NCI-H82 treated with DMSO at 0.1 percent for 48 hours (cell line): Measurements from ENCODE around the gene FAM210A.

ENCODE experiments used
- DNase-seq: peaks from one replicate; lab custom pipeline; 2025; ENCODE audit not compliant: unreplicated experiment; lab: John Stamatoyannopoulos, UW

Gene FAM210A

DNA sequence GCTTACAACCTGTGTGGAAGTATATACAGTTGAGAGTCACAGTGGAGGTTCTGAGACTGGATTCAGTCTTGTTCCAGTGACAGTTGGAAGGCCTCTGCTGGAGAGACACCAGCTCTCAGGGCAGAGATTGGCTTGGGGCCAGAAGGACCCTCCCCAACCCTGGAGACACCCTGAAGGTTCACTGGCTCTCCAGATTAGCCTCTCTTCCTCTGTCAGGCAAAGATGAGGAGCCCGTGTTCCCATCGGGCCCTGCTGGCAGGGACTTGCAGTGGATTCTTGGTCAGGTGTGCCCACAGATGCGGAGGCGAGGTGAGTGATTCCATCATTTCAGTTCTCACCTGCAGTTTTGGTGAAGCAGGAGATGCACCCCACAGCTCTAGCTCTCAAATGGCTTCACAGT, 78.6 kb downstream of the FAM210A start:
- no peak for DNase-seq

DNA sequence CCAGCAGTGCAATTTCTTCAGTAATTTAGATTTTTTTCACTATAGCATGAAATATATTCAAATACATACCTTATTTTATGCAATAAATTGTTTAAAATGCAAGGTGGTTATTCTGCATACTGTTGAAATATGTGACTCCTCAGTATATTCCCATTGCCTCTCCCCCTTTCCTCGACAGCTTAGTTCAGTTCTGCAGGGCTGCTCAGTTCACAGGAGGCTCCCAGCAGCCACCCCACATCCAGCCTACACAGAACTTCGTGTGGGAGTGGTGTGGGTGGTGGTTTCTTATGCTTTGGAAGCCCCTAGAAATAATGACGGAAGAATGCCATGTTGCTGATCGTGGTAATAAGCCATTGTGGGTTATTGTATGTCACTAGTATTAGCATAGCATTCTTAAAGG, 79.7 kb downstream of the FAM210A start:
- DNase-seq: no peak

DNA sequence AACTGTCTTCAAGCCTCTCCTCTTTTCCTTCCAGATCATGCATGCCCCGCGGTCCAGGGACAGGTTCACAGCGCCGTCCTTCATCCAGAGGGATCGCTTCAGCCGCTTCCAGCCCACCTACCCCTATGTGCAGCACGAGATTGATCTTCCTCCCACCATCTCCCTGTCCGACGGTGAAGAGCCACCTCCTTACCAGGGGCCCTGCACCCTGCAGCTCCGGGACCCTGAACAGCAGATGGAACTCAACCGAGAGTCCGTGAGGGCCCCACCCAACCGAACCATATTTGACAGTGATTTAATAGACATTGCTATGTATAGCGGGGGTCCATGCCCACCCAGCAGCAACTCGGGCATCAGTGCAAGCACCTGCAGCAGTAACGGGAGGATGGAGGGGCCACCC, 81.3 kb downstream of the FAM210A start:
- DNase-seq: no peak

DNA sequence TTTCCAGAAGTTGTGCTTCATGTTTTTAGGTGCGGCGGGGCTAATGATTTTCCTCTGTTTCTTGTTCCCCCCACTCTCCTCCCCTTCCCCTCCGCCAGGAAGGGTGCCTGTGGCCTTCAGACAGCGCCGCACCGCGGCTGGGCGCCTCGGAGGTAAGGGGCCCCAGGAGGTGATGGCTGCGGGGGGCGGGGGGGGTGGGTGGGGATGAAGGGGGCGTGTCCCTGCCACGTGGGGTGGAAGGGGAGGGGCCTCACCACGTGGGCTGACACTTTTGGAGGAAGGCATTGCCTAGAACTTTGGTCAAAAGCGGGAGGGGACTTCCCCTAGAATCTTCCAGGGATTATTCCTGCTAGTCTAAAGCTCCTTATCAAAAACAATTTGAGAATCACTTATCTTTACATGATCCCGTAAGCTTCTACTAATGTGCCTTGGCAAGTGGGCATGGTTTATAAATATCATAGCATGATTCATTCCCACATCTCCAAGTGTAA, 83.1 kb downstream of the FAM210A start:
- no peak for DNase-seq

DNA sequence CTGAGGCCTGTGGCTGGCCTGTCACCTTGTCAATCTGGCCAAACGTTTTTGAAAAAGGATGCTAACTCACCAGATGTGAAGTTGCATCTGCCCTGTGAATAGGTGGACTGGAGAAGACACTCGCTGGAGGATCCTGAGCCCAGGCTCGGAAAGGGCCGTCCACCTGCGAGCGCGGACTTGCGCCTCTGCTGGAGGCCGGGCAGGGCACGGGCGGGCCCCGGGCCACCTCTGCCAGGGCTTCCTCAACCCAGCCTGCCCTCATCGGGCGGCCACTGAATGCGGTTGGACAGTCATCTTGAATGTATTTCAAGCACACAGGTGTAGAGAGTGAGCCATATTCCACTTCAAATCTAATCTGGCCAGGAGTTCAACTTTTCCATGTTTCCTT, 83.9 kb downstream of the FAM210A start:
- no peak for DNase-seq

- DNase-seq: no peak
These were observed 84.6 kb downstream of the FAM210A start for GRCh38 chr18:13641551-13642439.

DNA sequence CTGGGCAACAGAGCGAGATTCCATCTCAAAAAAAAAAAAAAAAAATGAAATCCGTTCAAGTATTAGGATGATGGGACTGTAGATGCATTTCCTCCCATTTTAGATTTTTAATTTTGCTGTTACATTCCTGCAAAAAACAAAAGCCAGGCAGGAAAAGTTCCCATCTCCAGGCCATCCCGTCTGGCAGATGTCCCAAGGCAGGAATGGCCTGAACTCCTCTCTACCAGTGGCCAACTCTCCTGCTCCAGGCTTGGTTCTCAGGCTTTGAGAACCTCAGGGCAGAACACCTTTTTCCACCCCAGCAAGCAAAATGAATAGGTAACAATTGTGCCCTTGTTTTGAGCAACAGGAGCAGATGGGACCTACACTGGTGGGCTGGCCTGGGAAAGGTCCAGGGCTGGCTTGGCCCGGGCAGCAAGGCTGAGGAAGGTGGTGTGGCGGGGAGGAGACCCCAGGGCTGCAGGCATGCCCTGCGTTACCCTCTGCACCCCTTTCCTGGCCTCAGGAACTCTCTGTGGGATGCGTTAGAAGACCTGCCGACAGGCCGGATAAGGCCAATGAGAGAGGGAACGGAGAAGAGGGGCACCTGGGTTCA, 86.0 kb downstream of the FAM210A start:
- no peak for DNase-seq

DNA sequence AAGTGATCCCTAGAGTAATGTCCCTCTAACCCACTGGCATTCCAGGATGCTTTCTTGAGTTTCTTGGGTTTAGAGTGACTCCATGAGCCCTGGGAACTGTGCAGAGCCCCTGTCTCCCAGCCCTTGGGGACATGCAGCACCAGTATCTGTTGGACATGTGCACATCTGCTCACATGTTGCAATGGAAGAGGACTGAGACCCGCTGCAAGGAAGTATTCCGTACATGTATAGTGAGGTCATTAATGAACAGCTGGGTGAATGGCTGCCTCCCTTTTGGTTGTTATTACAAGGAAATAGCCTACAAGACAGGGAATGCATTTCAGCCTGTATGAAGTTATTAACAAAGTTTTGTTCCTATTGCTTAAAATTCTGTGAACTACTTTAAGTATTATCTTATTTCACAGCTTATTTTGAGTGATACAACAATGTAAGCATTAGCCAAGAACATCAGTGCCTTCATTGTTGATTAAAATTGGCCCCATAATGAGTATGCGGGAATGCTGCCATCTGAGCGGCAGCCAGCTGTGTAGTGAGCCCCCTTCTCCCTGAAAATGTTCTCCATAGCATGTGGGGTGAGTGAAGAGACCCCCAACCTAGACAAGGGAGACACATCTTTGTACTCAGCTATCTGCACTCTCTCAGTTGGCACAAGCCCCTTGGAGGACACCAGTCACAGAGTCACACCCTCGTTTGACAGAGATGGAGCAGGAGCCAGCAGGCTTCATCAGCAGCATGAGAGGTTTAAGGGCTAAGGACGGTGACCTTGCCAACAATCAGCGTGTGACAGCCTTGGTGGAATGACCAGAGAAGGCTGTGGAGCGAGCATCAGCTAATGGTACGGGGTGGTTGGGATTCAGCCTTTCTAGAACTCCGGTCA, 87.4 kb downstream of the FAM210A start:
- DNase-seq: no peak

DNA sequence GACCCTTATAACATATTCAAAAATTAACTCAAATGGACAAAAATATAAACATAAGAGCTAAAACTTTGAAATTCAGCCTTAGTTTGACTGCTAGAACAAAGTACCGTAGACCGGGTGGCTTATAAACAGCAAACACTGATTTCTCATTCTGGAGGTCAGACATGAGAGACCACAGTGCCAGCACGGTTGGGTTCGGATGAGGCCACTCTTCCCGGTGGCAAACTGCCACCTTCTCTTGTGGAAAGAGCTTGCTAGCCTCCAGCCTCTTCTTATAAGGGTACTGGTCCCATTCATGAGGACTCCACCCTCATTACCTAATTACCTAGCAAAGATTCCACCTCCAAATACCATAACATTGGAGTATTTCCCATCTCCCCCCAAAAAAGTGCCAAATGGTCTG, 91.3 kb downstream of the FAM210A start:
- DNase-seq: no peak

DNA sequence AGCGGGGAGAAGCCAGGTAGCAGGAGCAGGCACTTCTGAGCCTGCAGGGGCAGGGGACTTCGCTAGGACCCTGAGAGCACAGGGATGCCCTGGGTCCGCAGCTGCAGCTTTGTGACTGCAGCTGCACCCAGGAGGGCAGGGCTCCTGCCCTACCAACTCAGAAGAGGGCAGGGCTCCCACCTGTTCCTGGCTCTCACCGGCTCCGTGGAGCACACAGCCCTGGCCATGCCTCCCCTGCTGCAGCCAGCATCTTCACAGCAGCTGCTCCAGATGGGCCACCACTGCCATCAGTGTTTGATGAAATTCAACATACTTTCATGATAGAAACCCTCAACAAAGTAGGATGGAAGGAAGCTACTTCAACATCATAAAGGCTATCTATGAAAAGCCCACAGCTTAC, 92.7 kb downstream of the FAM210A start:
- no peak for DNase-seq

- DNase-seq: no peak
These were observed 95.6 kb downstream of the FAM210A start for GRCh38 chr18:13630716-13631268.

DNA sequence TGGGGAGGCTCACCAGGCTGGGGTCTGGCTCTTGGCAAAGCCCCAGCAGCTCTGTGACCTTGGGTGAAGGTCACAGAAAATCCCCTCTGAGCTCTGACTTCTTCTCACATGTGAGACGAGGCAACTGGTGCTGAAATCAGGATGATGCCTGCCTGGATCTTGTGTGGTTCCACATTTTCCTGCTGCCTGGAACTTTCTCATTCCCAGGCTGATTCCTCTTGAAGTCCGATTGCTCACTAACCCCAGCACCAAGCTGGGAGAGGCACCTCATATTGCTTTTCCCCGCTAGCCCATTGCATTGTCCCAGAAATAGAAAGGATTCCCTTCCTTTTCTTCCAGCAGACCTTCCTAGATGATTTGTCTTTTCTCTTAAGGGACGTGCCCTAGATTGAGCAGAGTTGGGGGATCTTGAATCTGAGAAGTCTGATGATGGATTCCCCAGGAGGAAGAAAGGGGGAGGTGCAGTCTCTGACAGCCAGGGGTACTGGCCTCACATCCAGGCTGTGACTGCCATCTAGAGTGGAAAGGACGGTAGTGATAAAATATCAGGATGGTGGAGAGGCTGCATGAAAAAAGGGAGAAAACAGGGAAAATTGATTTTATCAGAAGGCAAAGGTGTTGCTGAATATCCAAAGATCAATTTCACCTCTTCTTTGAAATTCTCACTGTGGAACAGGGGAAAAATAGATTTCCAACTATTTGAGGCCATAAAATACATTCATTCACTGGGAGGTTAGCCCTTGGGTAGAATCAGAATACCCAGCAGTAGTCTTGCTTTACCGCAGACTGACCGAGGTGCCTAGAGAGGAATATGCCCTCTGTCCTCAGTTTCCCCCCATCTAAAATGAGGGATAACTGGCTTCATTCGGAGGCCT, 96.3 kb downstream of the FAM210A start:
- DNase-seq: peak; percentile 10

DNA sequence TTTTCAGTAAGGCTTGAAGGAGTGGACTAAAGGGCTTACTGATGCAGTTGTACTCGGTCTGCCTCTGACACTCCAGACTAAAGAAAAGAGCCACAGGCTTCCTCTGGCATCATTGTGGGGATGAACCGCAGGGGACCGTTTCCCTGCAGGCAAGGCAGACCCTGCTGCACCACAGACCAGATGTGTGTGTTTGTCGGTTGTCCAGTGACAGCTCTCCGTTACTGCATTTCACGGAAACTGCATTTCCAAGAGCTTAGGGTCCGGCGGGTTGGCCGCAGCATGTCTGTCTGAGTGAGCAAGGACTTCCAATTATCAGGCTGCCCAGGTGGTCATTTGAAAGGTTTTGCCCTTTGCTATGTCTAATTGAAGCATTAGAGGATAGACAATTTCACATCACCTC, 98.1 kb downstream of the FAM210A start:
- no peak for DNase-seq

- no peak for DNase-seq
These were observed 98.7 kb downstream of the FAM210A start for GRCh38 chr18:13627639-13628038.

GRCh38 chr18:13626544-13626908, 99.8 kb downstream of the FAM210A start:
- no peak for DNase-seq

DNA sequence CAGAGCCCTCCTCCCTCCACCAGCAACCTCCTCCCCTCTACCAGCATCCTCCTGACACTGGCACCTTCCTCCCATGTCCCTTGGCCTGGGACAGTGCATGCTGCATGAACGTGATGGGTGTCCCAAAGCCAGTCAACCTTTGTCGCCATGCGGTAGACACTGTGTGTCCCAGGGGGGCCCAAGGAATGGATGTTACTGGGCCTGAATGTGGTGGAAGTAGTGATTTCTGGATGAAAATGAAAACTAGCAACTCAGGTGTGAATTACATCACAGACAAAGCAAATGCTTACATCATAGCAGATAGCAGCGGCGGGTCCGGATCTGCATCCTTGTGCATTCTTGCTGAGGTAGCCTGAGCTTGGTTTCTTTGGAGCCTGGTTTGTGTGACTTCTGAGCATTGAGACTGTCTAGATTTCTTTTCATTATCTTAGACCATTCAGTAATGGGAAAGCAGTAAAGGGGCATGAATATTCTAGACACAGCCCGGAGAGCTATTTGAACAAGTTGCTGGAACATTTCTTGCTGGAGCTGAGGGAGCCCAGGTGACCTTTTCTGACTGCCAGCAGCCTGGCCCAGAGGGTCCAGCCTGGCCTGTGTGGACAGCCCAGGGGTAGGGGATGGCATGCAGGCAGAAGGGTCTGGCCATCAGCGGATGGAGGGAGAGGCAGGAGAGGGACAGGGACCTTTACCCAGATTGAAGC, 100.4 kb downstream of the FAM210A start:
- DNase-seq: no peak

DNA sequence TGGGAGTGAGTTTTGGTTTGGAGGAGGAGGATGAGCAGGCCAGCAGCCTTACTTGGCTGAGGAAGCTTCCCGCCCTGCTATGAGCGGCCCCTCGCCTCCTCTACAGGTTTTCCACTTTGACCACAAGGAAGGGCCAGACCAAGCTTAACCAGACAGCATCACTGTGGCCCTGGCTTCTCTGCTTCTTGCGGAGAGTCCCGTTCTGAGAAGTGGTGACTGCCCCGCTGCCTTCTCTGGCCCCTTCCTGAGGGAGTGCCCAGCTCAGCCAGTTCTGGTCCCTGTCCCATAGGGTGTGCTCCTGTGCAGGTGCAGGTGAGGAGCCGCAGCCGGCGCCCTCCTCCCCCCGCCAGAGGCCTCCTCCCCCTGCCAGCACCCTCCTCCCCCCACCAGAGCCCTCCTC, 101.0 kb downstream of the FAM210A start:
- DNase-seq: no peak

GRCh38 chr18:13624563-13625237, 101.7 kb downstream of the FAM210A start:
- no peak for DNase-seq

DNA sequence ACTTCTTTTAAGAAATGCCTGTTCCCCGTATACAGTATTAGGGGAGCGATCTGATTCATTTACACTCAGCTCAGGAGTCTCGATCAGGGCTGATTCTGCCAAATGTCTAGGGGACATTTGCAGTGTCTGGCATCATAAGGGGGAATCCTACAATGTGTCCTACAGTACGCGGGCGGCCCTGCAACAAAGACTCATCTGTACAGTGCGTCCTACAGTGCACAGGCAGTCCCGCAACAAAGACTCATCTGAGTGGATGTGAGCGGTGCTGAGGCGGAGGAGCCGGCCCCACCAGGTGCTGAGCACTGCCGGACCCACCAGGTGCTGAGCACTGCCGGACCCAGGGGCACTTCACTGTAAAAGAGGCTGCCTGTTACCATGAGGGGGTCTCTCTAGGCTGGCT, 102.5 kb downstream of the FAM210A start:
- DNase-seq: no peak
